ENCODE data around the gene EMP3. TPM values are rescaled to one million over a fixed set of nuclear protein-coding genes. Genes with fewer than 3 reads are reported as not detected.
A peak's percentile ranks its signal among the peaks of the same experiment; 100 is the strongest.

The EMP3 gene
- total and polyA plus RNA-seq, 2 of the 13 experiments (the other 11 are each of a cell fraction or from before 2014, with no cell fraction given) = 2.2 to 7.8 TPM

GRCh38 chr19:48363810-48364597, 38.7 kb downstream of the EMP3 start, which contains the start of the genes SYNGR4 and TMEM143 (continued):
- TF ChIP-seq, protein P1, sequence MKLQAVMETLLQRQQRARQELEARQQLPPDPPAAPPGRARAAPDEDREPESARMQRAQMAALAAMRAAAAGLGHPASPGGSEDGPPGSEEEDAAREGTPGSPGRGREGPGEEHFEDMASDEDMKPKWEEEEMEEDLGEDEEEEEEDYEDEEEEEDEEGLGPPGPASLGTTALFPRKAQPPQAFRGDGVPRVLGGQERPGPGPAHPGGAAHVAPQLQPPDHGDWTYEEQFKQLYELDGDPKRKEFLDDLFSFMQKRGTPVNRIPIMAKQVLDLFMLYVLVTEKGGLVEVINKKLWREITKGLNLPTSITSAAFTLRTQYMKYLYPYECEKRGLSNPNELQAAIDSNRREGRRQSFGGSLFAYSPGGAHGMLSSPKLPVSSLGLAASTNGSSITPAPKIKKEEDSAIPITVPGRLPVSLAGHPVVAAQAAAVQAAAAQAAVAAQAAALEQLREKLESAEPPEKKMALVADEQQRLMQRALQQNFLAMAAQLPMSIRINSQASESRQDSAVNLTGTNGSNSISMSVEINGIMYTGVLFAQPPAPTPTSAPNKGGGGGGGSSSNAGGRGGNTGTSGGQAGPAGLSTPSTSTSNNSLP (IDR thresholded peaks at IDR 0.05; ENCODE audit: low read depth, low read length) = no peak
- TF ChIP-seq, protein P2, sequence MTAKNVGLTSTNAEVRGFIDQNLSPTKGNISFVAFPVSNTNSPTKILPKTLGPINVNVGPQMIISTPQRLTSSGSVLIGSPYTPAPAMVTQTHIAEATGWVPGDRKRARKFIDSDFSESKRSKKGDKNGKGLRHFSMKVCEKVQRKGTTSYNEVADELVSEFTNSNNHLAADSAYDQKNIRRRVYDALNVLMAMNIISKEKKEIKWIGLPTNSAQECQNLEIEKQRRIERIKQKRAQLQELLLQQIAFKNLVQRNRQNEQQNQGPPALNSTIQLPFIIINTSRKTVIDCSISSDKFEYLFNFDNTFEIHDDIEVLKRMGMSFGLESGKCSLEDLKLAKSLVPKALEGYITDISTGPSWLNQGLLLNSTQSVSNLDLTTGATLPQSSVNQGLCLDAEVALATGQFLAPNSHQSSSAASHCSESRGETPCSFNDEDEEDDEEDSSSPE (CRISPR knock-in tag; IDR thresholded peaks at IDR 0.05) = peak; percentile 98
- no peak for TF ChIP-seq PLRG1 (conservative IDR thresholded peaks at IDR 0.05)
- no peak for TF ChIP-seq CEBPG (CRISPR knock-in tag; IDR thresholded peaks at IDR 0.05)
- TF ChIP-seq HNRNPLL (IDR thresholded peaks at IDR 0.05; ENCODE audit: low read depth, low read length, poor library complexity, severe bottlenecking) = peak; percentile 99
- TF ChIP-seq AGO1 (IDR thresholded peaks at IDR 0.05; ENCODE audit: low read depth, low read length, poor library complexity, severe bottlenecking) = no peak
- TF ChIP-seq TSC22D2 (CRISPR knock-in tag; IDR thresholded peaks at IDR 0.05; ENCODE audit: borderline replicate concordance) = no peak; the same call in 1 of the 2 replicates
- no peak for TF ChIP-seq KLF16 (CRISPR knock-in tag; IDR thresholded peaks at IDR 0.05)
- TF ChIP-seq, protein P3, sequence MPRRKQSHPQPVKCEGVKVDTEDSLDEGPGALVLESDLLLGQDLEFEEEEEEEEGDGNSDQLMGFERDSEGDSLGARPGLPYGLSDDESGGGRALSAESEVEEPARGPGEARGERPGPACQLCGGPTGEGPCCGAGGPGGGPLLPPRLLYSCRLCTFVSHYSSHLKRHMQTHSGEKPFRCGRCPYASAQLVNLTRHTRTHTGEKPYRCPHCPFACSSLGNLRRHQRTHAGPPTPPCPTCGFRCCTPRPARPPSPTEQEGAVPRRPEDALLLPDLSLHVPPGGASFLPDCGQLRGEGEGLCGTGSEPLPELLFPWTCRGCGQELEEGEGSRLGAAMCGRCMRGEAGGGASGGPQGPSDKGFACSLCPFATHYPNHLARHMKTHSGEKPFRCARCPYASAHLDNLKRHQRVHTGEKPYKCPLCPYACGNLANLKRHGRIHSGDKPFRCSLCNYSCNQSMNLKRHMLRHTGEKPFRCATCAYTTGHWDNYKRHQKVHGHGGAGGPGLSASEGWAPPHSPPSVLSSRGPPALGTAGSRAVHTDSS (CRISPR knock-in tag; conservative IDR thresholded peaks at IDR 0.05) = no peak
- TF ChIP-seq ZNF839 (CRISPR knock-in tag; IDR thresholded peaks at IDR 0.05; ENCODE audit: borderline replicate concordance) = no peak
- TF ChIP-seq ZKSCAN5 (CRISPR knock-in tag; IDR thresholded peaks at IDR 0.05) = no peak
- TF ChIP-seq TP53 (CRISPR knock-in tag; conservative IDR thresholded peaks at IDR 0.05) = no peak
- TF ChIP-seq ZNF318 (CRISPR knock-in tag; IDR thresholded peaks at IDR 0.05) = no peak
- TF ChIP-seq ZSCAN9 (CRISPR knock-in tag; IDR thresholded peaks at IDR 0.05; ENCODE audit: borderline replicate concordance) = no peak; the same call in 1 of the 2 replicates
- TF ChIP-seq CREB3 (CRISPR knock-in tag; IDR thresholded peaks at IDR 0.05) = 0 out of 2 replicates have a peak, but pooled peaks have one; percentile 53
